Bone marrow (tissue), 2 donors: Measurements from ENCODE around the gene ZMPSTE24.
A peak's percentile ranks its signal among the peaks of the same experiment; 100 is the strongest.
"Not testable (repeated sequence)": the region's sequence is repeated elsewhere in the genome, so short reads cannot be mapped to it uniquely, and the experiment has no call there.

Experiments
- DNase-seq, 2 donors: peaks; one replicate each; lab custom pipeline; 2025; lab: John Stamatoyannopoulos, UW

ZMPSTE24 gene

DNA sequence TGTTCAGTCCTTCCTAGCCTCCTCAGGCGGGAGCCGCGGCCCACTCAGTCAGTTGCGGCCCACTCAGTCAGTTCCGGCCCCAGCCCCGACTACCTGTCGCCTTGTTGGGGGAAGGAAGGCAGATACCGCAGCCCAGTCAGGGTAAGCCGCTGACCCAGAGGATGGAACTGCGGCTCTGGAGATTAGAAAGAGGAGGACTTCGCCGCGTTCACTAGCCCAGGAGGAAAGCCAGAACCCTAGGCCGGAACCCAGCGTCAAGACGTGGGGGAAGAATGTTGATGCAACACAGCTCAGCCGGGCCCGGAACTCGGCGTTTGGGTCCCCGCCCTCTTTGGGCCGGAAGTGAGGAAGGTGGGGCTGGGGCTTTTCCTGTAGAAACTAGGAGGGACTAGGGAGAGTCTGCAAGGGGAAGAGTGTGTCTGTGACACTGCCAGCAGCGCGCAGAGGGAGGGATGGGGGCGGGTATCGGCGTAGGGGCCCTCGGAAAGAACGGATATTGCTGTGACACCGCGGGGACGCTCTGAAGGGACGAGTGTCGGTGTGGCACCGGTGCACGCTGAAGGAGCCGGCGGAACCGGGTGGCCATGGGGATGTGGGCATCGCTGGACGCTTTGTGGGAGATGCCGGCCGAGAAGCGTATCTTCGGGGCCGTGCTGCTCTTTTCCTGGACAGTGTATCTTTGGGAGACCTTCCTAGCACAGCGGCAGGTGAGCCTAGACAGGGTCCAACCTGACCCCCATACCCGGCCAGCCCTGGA lies at the start of gene ZMPSTE24:
Gene ZMPSTE24, plus strand, starts transcription at position 549 of the 757 bp plus-strand sequence. Its CDS starts 36 bp downstream, at position 585.
- DNase-seq: peak; percentile 87 to 98

DNA sequence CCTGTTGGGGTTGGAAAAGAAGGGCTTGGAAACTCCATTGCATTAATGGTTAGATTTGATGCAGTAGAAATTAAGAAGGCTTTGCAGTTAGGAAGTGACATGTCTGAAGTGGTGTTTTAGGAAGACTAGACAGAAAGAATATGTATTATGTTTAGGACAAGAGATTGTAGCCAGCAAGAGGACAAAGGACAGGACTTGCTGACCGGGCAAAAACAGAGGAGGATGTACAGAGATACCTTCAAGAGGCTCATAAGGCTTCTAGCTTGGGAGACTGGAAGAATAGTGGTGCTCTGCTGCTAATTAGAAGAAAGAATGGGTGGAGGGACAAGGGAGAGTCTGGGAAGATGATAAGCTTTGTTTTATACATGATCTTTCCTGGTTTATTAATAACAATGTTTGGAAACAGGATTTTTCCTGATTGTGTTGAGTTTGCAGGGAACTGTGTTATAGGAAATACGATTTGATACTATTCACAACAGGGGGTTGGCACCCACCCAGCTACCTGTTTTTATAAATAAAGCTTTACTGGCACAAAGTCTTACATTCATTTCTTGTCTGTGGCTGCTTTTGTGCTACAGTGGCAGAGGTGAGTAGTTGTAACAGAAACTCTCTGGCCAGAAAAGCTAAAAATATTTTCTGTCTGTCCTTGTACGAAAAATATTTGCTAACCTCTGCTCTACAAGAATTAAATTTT lies 47.4 kb upstream of the ZMPSTE24 start:
- no peak for DNase-seq

DNA sequence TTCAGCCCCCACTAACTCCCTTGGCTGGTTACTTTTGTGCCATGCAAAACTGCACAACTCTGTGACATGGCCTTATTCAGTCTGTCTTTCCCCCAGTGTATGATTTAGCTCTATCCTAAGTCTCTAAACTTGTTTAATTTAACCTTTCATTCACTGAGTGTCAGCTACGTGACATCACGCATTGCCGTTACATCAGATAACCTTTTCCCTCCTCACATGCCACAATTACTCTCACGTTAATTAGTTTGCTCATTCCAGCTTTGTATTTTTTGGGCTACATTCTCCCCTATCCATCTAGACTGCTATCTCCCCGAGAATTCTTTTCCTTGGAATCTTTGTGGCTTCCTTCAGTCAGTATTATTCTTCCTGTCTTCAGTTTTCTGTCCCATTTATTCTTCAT lies 39.7 kb upstream of the ZMPSTE24 start:
- no peak for DNase-seq

GRCh38 chr1:40221471-40221905 lies 36.5 kb upstream of the ZMPSTE24 start:
- DNase-seq: not testable (repeated sequence)

DNA sequence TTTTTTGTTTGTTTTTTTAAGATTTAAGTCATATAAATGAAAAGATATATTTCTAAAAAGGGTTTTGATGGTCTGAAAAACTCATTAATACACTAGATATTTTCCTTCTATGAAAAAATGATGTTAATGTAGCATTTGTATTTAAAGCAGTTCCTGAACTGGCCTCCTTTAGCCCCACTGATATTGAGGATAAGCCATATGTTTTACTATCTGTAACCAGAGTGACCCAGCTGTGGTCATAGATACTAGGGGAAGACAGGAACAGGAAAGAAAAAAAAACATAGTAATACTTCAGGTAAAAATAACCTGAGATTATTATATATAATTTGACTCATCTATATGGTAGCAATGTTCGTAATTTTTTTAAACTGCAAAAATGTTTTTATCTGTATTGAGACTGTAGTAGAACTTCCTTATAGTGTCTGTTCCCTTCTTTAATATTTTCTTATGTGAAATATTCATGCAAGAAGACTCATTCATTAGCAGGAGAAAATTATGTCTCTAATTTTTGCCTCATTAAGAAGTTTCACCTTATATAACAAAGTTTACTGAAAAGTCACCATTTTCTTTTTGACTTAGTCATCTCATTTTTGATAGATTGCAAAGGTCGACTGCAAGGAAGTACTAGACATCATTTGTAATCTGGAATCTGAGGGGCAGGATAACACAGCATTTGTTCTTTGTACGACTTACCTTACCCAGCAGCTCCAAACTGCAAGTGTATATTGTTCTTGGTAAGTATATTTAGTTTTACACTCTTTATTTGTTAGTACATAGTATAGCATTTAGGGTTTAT lies 35.9 kb upstream of the ZMPSTE24 start:
- DNase-seq: no peak

DNA sequence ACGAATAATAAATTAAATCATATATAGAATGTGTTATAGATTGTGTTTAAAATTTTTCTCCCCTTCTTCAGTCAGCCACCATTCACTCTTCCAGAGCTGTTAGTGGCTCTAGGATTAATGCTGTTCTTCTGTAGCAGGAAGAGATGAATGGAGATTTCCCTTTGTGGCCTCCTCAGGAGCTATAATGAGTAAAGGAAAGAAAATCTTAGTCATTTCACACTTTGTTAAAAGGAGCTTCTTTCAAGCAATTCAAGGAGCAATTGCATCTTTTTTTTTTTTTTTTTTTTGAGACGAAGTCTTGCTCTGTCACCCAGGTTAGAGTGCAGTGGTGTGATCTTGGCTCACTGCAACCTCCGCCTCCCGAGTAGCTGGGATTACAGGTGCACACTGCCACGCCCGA lies 34.0 kb upstream of the ZMPSTE24 start:
- DNase-seq: no peak

DNA sequence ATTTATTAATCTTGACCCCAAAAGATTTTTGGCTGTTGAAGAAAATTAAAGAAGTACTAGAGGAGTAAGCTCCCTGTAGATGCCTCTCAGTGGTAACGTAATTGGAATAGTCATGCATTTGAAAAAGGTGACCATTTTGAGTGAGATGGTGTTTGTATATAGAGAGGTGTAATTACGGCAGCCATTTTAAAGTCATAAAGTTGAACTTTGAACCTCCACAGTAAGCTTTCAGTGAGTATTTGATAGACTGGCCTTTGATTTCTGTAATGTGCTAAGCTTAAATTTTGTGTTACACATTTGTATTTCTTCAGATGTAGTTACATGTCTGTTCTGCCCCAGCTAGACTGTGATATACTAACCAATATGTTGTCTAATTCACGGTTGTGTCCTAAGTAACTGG lies 31.8 kb upstream of the ZMPSTE24 start:
- DNase-seq: no peak

DNA sequence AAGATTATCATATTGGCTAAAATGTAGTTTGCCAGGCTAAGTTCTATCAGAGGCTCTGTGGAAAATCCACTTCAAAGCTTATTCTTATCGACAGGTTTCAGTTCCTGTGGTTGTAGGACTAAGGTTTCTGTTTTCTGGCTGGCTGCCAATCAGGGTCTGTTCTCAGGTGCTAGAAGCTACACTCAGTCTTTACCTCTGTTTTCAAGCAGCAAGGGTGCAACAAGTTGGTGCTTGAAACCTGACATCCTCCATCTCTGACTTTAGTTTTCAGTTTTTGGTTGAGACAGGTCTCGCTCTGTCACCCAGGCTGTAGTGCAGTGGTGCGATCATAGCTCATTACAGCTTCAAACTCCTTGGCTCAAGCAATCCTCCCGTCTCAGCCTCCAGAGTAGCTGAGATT lies 25.6 kb upstream of the ZMPSTE24 start:
- no peak for DNase-seq

DNA sequence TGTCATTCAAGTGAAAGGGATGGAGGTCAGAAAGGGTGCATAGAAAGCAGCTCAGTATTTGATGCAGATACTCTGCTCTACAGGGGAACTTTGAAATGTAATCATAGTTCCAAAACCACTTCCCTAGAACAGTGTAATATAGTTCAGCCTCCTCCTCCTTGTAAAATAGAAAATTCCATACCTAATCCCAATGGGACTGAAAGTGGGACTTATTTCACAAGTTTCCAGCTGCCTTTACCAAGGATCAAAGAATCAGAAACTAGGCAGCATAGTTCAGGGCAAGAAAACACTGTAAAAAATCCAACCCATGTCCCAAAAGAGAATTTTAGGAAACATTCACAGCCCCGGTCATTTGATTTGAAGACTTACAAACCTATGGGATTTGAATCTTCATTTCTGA lies 18.4 kb upstream of the ZMPSTE24 start:
- DNase-seq: no peak

DNA sequence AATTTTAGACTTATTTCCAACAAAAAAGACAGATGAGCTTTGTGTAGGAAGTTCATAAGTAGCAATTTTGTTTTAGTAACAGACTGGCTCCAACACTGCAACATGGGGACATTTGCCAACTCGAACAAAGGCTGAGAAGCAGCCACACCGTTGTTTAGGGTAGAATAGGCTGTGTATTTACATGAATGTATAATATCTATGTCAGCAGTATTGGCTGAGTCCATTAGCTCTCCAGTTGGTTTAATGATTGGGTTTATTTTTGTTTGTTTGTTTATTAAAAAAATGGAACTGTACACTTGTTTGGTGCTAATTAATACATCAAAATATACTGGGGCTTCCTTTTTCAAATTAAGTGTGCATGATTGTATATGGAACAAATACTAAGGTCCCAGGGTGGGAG lies 17.6 kb upstream of the ZMPSTE24 start:
- DNase-seq: no peak

DNA sequence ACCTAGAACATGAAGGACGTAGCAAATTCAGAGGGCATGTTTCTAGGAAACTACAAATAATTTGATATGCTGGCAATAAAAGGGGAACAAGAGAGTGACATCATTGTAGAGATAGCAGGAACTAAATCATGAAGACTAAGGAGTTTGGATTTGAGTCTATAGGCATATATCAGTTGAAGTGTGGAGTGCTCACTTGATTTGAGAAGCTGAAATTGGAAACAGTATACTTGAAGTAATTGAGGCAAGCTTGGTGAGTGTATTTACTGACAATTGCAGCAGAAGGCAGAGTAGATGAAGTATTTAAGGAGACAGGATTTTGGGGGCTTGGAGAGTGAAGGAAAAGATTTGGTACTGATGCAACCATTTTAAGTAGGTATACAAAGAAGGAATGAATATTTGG lies 16.7 kb upstream of the ZMPSTE24 start:
- DNase-seq: no peak

DNA sequence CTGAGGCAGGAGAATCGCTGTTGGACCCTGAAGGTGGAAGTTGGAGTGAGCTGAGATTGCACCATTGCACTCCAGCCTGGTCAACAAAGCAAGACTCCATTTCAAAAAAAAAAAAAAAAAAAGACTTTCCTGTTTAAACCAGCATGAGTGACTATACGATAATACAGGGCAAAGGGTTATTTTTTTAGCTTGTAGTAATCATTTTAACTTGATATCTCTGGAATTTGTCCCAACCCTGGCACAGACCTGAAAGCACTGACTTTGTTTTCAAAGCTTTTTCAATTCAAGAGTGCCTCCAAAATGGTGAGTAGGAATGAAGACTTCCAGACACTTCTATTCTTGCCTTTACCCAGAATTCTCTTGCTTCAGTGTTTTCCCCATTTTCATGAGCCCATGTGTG lies 14.7 kb upstream of the ZMPSTE24 start:
- DNase-seq: no peak

DNA sequence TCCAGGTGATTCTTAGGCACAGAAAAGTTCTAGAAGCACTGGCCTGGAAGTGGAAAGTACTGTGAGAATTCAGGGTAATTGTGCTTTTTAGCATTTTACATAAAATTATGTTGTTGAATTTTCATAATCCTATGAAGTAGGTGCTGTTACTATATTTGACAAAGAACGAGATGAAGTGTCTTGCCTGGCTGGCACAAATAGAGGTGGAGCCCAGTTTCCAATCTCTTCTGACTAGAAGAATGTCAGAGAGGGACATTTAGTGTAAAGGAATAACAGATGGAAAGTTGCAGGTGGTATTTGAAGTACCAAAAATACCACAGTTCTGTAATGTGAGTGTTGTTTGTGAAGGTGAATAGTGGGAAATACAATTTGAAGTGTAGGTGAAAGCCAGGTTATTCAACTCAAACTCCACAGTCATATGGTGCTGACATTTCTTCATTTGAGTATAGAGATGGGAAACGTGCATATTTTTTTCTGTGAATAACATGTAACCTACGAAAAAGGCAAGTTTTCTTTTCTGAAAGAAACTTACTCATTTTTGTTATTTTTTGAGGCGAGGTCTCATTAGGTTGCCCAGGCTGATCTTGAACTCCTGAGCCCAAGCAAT lies 13.8 kb upstream of the ZMPSTE24 start:
- DNase-seq: no peak

DNA sequence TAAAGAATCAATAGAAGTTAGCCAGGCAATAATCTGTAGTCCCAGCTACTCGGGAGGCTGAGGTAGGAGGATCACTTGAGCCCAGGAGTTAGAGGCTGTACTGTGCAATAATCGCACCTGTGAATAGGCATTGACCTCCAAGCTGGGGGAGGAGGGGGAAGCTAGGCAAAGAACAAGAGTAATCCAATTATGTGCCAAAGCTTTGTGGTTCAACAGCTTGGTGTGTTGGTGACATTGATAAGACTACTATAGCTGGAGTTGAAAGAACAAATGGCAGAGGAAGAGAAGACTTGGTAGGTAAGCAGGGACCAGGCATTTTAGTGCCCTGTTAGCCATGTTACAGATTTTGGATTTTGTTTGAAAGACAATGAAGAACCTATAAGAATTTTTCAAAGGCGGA lies 12.3 kb upstream of the ZMPSTE24 start:
- no peak for DNase-seq

- no peak for DNase-seq
Measured at GRCh38 chr1:40247655-40248054, 10.4 kb upstream of the ZMPSTE24 start, which contains the start of gene TMCO2. Gene TMCO2 (plus strand): TSS chr1:40247937. CDS start chr1:40247994, 57 bp downstream.

GRCh38 chr1:40248412-40248811 lies 9.6 kb upstream of the ZMPSTE24 start:
- DNase-seq: no peak

DNA sequence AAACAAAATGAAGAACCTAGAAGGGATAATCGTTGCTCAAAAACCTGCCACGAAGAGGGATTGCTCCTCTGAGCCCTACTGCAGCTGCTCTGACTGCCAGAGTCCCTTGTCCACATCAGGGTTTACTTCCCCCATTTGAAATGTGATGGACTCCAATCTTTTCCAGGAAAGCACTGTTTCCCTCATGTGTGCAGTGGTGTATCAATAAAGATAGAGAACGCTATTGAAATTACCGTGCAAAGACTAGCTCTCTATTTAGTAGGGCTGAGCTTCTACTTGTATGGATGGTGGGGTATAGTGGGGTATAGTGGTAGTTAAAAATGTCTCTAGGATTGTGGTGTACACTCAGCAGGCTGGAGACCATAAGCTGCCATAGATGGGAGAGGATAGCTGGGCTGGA lies 6.6 kb upstream of the ZMPSTE24 start:
- DNase-seq: no peak

DNA sequence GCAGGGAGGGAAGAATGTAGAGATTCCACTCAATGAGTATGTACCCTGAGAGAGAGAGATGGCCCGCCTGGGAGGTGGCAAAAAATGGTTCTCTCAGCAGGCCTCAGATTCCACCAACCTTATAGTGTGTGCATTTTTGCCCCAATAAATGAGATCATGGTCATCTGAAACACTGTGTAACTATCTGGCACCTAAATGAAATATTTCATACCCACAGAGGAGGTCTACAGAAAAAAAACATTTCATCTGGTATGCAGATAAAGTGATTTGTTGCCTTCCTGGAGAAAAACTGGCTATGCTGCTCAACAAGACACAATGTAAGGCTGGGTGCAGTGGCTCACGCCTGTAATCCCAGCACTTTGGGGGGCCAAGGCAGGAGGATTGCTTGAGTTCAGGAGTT lies 5.4 kb upstream of the ZMPSTE24 start:
- DNase-seq: no peak

- no peak for DNase-seq
Measured at GRCh38 chr1:40255231-40255630, 2.8 kb upstream of the ZMPSTE24 start.

DNA sequence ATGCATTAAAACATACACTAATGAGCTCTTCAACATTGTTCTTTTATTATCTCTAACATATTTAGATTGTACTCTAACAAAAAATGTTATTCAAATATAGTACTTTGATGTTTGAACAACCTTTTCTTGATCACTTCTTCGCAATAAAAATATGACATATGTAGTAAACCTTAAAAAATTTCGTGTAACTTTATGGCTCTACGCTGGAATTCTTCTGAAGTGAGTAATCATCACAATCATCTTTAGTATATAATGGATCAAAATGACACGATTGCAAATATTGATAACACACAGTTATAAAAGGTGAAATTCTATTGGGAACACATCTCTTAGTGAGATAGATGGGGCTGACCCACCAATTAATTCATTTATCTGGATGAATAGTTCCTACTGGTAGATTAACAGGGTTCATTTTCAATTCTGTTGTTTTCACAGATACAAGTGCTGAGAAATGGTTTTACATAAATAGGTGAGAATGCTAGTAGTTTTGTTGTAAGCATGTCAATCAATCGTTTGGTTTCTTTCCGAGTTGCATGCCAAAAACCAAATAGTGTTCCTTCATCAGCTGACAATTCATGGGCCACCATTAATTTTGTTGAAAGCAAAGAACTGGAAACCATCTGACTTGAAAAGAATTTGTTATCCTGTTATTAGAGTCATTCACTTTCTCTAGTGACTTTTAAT lies 1.5 kb upstream of the ZMPSTE24 start:
- DNase-seq: no peak

DNA sequence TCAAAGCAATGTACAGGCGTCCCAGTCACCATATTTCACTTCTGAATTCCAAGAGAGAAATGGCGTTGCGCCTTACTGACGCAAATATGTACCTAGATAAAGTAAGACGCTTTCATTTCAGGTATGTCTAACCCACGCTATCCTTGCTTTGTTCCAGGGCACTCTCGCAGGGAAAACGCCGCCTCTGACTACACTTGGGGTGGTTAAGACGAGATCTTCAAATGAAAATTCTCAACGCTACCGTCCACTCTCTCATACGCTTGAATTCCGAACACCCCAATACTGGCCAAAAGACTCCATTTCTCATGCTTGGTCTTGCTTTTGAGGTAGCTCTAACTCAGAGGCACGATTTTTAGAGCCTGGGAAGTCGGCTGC lies 736 bp upstream of the ZMPSTE24 start:
- DNase-seq: peak in 1 of 2 donors; percentile 27

GRCh38 chr1:40258445-40258769 lies 371 bp downstream of the ZMPSTE24 start:
- DNase-seq: no peak
